GM12874 (cell line): ENCODE data around the gene DOK6.

ENCODE experiments used
- TF ChIP-seq, protein P1 (sequence below): IDR thresholded peaks from 2 replicates; pipeline ENCODE4 v1.5.1; 2011; ENCODE audit warnings: low read depth, mild to moderate bottlenecking, control low read depth, low read length, moderate library complexity; ENCODE audit not compliant: insufficient read depth

The DOK6 gene

DNA sequence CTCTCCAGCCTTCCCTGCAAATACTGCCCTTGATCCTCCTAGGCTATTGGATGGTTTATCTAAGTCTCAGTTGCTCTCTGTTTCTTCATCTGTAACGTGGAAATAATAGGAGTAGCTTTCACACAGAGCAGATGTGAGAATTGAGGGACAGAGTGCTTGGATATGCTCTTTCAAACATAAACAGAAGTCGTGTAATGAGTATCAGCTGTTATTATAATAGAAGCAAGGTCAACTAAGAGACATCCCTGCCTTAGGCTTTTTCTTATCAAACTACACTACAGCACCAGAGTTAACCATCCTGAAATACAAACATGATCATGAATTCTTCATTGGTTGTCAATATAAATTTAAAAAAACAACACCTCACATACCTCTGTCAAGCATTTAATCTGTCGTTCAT is 138.2 kb downstream of the DOK6 start:
- TF ChIP-seq, protein P1, sequence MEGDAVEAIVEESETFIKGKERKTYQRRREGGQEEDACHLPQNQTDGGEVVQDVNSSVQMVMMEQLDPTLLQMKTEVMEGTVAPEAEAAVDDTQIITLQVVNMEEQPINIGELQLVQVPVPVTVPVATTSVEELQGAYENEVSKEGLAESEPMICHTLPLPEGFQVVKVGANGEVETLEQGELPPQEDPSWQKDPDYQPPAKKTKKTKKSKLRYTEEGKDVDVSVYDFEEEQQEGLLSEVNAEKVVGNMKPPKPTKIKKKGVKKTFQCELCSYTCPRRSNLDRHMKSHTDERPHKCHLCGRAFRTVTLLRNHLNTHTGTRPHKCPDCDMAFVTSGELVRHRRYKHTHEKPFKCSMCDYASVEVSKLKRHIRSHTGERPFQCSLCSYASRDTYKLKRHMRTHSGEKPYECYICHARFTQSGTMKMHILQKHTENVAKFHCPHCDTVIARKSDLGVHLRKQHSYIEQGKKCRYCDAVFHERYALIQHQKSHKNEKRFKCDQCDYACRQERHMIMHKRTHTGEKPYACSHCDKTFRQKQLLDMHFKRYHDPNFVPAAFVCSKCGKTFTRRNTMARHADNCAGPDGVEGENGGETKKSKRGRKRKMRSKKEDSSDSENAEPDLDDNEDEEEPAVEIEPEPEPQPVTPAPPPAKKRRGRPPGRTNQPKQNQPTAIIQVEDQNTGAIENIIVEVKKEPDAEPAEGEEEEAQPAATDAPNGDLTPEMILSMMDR, result no peak

DNA sequence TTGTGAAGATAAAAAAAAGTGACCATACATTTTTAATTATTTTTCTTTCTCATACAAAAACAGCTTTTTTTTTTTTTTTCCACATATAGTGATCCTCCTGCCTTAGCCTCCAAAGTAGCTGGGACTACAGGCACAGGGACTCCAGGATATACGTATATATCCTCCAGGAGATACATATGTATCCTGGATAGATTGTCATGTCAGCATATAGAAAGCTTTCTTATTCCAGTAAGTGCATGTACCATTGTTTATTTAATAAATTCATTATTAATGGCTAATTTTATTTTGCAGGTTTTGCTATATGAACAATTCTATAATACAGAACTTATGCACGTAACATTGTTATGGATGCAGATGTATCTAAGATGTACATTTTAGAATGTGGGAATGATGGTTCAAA is 138.7 kb downstream of the DOK6 start:
- TF ChIP-seq, protein P1, result no peak

DNA sequence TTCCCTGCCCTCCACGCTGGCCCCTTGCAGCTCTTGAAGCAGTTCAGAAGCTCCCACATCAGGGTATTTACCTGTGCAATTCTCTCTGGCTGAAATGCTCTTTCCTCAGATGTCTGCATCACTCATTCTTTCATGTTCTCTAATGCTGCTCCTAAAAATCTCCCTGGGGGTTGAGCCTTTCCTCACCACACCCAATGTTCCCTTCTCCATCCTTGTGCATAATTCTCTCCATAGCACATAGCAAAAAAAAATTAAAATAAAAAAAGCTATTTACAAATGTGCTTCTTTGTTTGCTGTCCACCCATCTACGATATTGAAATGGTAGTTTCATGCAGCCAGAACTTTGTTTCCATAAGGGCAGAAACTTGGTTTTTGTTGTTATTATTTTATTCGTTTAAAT is 155.5 kb downstream of the DOK6 start:
- TF ChIP-seq, protein P1, result no peak

DNA sequence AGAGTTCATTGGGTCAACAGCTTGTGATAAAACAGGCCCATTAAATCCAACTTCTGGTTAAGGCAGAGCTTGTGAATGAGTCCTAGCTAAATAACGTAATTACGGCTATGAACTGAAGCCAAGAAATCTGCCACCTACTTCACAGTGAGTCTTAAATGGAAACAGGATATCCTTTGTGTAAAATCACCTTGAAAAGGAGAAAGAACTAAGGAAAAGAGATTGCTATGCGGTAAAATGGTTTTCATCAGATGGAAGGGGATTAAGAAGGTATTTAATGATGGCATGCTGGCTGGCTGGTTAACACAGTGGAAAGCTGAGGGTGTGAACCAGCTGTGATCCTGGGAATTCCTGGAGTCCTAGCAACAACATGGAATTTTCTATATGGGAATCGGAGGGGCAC is 156.6 kb downstream of the DOK6 start:
- TF ChIP-seq, protein P1, result no peak

DNA sequence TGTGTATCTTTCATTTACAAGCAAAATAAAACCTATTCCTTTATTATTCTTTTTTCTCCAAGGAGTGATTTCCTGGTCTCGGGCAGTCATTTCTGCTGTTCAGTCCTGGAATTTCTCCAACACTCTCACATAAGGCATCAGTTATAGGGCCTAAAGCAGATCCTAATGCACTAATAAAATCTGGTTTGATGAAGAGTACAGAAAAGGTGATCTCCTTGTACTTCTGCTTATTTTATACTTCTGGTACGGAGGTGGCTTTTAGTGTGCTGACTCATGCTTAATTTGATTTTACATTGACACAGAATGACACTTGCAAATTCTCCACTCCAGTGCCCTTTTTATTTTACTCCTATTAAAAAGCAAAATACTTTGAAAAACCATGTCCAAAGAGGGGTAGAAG is 157.4 kb downstream of the DOK6 start:
- TF ChIP-seq, protein P1, result no peak

DNA sequence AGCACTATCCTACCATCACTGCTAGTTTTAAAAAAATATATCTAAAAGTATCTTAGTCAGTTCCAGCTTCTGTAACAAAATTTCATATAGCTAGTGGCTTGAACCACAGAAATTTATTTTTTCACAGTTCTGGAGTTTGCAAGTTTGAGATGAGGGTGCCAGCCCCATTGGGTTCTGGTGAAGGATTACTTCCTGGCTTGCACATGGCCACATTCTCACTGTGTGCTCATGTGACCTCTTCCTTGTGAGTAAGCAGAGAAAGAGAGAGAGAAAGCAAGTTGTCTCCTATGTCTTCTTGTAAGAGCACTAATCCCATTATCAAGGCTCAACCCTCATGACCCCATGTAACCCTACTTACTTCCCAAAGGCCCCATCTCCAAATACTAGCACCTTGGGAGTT is 158.9 kb downstream of the DOK6 start:
- TF ChIP-seq, protein P1, result no peak

DNA sequence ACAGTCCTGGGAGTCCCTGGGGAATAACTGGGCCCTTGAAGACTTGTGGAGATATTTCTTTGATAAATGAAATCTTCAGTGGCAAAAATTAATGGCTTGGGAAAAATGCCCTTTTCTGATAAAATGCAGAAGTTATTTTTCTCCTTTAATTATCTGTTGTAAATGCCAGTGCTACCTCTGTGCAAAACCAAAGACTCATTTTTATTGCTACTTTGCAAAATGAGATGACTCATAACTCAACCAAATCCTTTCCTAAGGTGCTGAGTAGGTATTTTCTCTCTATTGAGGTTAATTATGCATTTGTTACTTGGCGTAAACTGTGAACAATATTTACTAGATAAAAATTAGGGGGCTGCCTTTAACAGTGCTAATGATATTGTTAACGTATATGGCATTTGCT is 163.9 kb downstream of the DOK6 start:
- TF ChIP-seq, protein P1, result no peak
